Suprapubic skin (tissue), 4 donors: ENCODE measurements around the gene TGFBR2.

Source experiments
- POLR2A ChIP-seq, 2 donors: fragments of 450-650 bp; IDR thresholded peaks; one replicate each; pipeline ENCODE4 v1.6.1; 2017; ENCODE audit warnings: antibody characterized with exemption in 2 of 2, mild to moderate bottlenecking in 2 of 2, moderate library complexity in 2 of 2
- POLR2AphosphoS5 ChIP-seq, 3 donors: sonication (generic); formaldehyde crosslinking; IDR thresholded peaks; one replicate each; pipeline ENCODE4 v1.6.1; 2017; ENCODE audit warnings: antibody characterized with exemption in 3 of 3
- TF ChIP-seq, protein P1 (sequence below), 2 donors: fragments of 200-600 bp in 1 of 2; fragments of 450-650 bp in 1 of 2; sonication (generic) in 1 of 2; IDR thresholded peaks; one replicate each; pipeline ENCODE4 v1.5.1; 2016 to 2019; ENCODE audit warnings: antibody characterized with exemption in 2 of 2, mild to moderate bottlenecking in 1 of 2, moderate library complexity in 1 of 2

DNA sequence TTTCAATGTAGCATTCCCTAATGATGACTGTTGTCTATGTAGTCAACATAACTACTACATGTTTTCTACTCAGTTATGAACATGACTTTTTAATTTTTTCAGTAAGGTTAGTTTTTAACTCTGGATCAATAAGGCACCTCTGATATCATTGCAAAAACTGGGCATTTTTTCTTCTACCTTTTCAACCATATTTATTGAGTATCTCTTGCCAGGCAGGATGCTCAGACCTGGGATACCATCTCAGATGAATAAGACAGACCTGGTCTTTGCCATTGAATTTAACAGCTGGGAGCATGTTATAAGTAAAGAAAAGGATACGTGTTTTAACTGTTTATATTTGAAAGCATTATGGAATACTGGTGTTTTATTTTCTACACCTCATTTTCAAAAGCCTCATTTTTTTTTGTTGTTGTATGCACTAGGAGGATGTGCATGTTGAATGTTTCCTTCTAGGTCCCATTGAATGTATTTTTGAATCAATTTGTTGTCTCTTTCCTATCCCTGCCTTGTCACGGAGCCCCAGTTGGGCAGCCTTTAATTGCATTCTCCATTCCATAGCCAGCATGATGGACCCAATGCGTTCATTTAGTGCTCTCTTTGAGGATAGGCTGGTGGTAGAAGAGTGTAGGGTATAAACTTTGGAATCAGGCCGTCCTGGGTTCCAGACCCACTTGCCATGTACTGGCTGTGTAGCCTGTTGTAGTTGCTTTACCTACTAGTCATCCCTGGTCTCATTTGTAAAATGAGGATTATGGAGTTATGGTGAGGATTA, 3.7 kb downstream of the TGFBR2 start:
- TF ChIP-seq, protein P1, sequence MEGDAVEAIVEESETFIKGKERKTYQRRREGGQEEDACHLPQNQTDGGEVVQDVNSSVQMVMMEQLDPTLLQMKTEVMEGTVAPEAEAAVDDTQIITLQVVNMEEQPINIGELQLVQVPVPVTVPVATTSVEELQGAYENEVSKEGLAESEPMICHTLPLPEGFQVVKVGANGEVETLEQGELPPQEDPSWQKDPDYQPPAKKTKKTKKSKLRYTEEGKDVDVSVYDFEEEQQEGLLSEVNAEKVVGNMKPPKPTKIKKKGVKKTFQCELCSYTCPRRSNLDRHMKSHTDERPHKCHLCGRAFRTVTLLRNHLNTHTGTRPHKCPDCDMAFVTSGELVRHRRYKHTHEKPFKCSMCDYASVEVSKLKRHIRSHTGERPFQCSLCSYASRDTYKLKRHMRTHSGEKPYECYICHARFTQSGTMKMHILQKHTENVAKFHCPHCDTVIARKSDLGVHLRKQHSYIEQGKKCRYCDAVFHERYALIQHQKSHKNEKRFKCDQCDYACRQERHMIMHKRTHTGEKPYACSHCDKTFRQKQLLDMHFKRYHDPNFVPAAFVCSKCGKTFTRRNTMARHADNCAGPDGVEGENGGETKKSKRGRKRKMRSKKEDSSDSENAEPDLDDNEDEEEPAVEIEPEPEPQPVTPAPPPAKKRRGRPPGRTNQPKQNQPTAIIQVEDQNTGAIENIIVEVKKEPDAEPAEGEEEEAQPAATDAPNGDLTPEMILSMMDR (IDR thresholded peaks at IDR 0.05), result no peak
- TF ChIP-seq POLR2AphosphoS5 (IDR thresholded peaks at IDR 0.05) (no peak), POLR2A (IDR thresholded peaks at IDR 0.05) (no peak)
